Keratinocyte (primary cell): ENCODE results near the gene PAPPA.

Experiments
- EZH2 ChIP-seq: IDR thresholded peaks from one replicate; pipeline ENCODE4 v1.6.1; 2012; ENCODE audit warnings: inconsistent platforms, mild to moderate bottlenecking, low read length, moderate library complexity
- TF ChIP-seq, protein P1 (sequence below), 3 experiments: IDR thresholded peaks in 1 of 3; conservative IDR thresholded peaks in 1 of 3; optimal IDR thresholded peaks in 1 of 3; 2 replicates in 2 of 3; 3 replicates in 1 of 3; pipeline versions ENCODE3 to v1.5.1; 2011; ENCODE audit warnings: low read length in 3 of 3, mild to moderate bottlenecking in 3 of 3, moderate library complexity in 2 of 3, control low read depth in 1 of 3, inconsistent platforms in 1 of 3; ENCODE audit not compliant: insufficient read depth in 2 of 3; ENCODE audit errors: extremely low read depth in 1 of 3

- TF ChIP-seq, protein P1, sequence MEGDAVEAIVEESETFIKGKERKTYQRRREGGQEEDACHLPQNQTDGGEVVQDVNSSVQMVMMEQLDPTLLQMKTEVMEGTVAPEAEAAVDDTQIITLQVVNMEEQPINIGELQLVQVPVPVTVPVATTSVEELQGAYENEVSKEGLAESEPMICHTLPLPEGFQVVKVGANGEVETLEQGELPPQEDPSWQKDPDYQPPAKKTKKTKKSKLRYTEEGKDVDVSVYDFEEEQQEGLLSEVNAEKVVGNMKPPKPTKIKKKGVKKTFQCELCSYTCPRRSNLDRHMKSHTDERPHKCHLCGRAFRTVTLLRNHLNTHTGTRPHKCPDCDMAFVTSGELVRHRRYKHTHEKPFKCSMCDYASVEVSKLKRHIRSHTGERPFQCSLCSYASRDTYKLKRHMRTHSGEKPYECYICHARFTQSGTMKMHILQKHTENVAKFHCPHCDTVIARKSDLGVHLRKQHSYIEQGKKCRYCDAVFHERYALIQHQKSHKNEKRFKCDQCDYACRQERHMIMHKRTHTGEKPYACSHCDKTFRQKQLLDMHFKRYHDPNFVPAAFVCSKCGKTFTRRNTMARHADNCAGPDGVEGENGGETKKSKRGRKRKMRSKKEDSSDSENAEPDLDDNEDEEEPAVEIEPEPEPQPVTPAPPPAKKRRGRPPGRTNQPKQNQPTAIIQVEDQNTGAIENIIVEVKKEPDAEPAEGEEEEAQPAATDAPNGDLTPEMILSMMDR (optimal IDR thresholded peaks at IDR 0.05 in 1 of 3, IDR thresholded peaks at IDR 0.05 in 1 of 3, conservative IDR thresholded peaks at IDR 0.05 in 1 of 3; ENCODE audit: extremely low read depth in 1 of 3, insufficient read depth in 2 of 3, low read length in 3 of 3): no peak
- TF ChIP-seq EZH2: no peak
Observed at GRCh38 chr9:116331241-116331640, 177.7 kb downstream of the PAPPA start.
